NB4 (cell line): Measurements from ENCODE around the gene OR10H3.

ENCODE experiments used
- DNase-seq: peaks from one replicate; pipeline ENCODE4 v3.0.0; 2010; ENCODE audit warnings: low read depth
- H3K4me3 ChIP-seq: one replicate; pipeline ENCODE4 v1.5.1; 2011; ENCODE audit warnings: mild to moderate bottlenecking, low read depth, low read length, moderate library complexity
- MYC ChIP-seq: IDR thresholded peaks from 2 replicates; pipeline ENCODE4 v1.6.1; 2011; ENCODE audit warnings: low read depth, low read length
- POLR2A ChIP-seq: IDR thresholded peaks from 2 replicates; pipeline ENCODE4 v1.6.1; 2011; ENCODE audit warnings: mild to moderate bottlenecking; ENCODE audit not compliant: insufficient read length; ENCODE audit errors: extremely low read depth
- TF ChIP-seq, protein P1 (sequence below): IDR thresholded peaks from 2 replicates; pipeline ENCODE4 v1.6.1; 2011; ENCODE audit warnings: low read depth, low read length
- TF ChIP-seq, protein P2 (sequence below): IDR thresholded peaks from one replicate; pipeline ENCODE4 v1.5.1; 2012; ENCODE audit warnings: low read depth, low read length

Gene OR10H3

DNA sequence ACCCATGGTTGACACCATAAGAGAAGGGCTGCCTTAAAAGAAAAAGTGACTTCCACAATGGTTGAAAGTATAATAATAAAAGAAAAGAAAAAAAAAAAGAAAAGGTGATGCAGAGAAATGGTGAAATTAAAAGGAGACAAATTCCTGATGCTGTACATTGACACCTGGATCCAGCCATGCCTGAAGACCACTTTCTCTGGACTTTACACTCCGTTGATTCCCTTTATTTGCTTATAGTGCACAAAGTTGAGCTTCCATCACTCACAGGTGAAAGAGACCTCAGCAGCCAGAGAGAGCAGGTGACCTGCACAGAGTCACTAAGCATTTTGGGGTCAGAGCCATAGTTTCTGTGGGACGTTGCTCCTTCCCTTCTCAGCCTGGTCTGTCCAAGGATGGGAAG lies 37.5 kb downstream of the OR10H3 start:
- no peak for DNase-seq
- TF ChIP-seq, protein P1, sequence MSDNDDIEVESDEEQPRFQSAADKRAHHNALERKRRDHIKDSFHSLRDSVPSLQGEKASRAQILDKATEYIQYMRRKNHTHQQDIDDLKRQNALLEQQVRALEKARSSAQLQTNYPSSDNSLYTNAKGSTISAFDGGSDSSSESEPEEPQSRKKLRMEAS = no peak
- TF ChIP-seq, protein P2, sequence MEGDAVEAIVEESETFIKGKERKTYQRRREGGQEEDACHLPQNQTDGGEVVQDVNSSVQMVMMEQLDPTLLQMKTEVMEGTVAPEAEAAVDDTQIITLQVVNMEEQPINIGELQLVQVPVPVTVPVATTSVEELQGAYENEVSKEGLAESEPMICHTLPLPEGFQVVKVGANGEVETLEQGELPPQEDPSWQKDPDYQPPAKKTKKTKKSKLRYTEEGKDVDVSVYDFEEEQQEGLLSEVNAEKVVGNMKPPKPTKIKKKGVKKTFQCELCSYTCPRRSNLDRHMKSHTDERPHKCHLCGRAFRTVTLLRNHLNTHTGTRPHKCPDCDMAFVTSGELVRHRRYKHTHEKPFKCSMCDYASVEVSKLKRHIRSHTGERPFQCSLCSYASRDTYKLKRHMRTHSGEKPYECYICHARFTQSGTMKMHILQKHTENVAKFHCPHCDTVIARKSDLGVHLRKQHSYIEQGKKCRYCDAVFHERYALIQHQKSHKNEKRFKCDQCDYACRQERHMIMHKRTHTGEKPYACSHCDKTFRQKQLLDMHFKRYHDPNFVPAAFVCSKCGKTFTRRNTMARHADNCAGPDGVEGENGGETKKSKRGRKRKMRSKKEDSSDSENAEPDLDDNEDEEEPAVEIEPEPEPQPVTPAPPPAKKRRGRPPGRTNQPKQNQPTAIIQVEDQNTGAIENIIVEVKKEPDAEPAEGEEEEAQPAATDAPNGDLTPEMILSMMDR = no peak
- TF ChIP-seq MYC (no peak), POLR2A (no peak)
- H3K4me3 ChIP-seq = no peak overlapping the region

DNA sequence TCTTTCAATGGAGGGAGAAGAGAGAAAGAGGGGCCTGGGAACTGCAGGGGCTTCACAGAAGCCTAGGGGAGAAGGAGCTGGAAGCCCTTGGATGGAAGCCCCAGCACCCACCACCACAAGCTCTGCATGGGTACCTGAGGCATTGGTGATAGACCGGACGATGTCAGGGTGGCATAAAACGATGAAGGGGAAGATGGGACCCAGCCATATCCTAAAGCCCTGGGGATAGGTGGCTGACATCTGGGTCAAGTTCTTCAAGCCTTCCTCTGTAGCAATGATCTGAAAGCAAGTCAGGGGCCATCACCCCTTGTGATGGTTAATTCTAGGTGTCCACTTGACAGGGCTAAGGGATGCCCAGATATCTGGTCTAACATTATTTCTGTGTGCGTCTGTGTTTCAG lies 38.5 kb downstream of the OR10H3 start:
- no peak overlapping the region for H3K4me3 ChIP-seq
- DNase-seq = no peak
- TF ChIP-seq, protein P1 = no peak
- TF ChIP-seq, protein P2 = no peak
- TF ChIP-seq POLR2A (no peak), MYC (no peak)

DNA sequence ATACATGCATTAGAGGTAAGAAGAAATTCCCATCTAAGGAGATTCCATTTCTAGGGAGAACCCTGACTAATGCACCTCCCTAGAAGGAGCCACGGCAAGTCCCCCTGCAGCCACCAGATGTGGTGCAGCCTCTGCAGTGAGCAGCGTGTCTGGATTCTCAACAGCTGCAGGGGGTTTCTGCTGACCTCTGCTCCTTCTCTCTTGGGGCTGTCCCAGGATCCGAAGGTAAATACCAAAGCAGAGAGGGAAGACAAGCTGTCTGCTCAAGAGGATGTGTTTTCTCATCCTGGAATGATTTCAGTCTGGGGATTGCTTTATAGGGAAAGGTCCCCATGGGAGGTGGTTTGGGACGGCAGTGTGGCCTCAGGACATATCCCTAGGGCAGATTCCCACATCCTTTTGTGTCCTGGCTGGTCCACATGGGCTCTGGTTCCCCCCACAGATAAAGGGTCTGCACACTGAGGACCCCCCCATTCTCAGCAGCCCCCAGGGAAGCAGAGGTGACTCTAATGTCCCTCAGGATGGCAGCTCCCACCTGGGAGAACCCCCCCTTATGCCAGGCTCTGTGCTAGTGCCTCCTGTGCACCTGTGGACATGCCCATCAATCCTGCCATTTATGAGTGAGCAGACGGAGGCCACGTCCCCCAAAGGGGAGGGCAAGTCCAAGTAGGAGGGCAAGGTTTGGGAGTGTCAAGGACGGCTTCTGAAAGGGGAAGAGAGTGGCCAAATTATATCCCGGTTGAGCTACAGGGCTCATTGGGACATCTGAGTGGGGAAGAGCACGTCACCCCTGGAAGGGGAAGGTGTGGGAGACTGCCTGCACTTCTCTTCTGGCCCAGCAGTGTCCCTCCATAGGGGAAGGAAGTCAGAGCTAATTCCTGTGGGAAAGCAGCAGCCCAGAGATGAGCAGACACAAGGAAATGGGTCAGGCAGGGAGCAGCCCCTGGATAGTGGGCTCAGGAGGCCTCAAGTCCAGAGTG lies 39.5 kb downstream of the OR10H3 start:
- H3K4me3 ChIP-seq = no peak overlapping the region

DNA sequence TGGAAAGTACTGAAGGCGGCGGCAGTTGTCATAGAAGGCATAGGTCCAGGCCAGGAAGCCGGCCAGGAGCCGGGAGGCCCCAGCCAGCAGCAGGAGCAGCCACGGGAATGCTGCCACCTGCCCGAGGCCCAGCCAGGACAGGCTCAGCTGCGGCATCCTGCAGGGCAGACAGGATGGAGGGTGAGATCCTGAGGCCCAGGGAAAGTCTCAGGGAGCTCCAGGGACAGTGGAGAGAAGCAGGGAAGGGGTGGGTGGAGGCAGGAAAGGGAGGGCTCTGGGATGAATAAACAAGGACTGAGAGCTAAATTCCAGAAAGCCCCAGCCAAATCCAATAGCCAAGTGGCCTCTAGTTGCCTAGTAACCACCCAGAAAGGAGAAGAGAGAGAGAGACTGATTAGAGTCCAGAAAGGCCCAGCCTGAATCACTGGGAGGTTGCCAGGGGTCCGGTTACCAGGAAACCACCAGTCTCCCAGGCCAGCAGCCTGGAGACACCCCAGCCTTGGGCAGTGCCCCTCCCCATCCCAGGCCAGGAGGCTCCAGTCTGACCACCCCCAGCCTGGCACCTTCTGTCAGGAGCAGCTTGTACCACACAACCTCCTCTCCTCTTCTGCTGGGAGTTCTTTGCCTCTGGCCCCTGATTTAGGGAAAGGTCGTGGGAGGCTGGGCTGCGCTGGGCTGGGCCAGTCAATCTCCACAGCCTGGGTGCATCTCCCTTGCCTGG lies 42.1 kb downstream of the OR10H3 start:
- TF ChIP-seq MYC (no peak), POLR2A (no peak)
- TF ChIP-seq, protein P2 = no peak
- TF ChIP-seq, protein P1 = no peak
- no peak for DNase-seq
- H3K4me3 ChIP-seq = no peak overlapping the region

More for the DNA sequence above, 39.5 kb downstream of the OR10H3 start:
- peak; percentile 27 for DNase-seq
- TF ChIP-seq, protein P1 = no peak
- TF ChIP-seq, protein P2 = no peak
- no peak for TF ChIP-seq MYC
- no peak for TF ChIP-seq POLR2A

DNA sequence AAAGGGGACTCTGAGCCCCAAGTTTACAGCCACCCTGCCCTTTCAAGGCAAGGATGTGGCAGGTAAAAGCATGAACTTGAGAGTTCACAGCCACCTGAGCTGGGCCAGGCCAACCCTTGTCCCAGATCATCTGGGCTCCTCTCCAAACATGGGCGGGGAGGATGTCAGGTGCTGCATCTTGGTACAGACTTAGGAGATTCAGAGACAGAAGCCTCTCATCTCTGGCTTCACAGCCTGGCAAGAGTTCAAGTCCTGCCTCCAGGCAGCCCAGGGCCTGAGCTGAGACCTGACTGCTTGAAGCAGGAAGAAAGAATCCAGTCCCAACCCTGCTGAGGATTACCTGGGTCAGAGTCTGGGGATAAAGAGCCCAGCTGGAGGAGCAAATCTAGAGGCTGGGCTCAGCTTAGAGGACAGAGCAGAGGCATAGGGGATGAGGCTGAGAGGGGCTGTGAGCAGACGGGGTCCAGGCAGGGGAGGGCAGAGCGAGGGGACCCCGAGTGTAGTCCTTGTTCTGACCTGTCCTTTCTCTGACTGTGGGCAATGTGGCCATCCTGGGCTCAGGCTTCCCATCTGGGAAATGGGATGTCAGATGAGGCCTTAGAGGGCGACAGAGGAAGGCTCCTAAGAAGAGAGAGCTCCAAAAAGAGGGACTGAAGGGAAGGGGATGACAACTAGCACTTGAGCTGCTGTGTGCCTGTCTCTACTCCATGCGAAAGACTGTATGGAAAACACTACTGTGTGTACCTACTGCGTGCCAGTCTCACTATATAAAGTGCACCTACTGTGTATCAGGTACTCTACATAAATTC lies 43.0 kb downstream of the OR10H3 start:
- TF ChIP-seq, protein P1 = no peak
- TF ChIP-seq POLR2A = no peak
- no peak for TF ChIP-seq MYC
- TF ChIP-seq, protein P2 = no peak
- H3K4me3 ChIP-seq = no peak overlapping the region
- no peak for DNase-seq
